Measurements from ENCODE around the gene GNAI1.

The GNAI1 gene

GRCh38 chr7:80159802-80160201 is 25.2 kb downstream of the GNAI1 start:
- TF ChIP-seq CTCF (IDR thresholded peaks at IDR 0.05; ENCODE audit: insufficient read depth, missing control alignments), result no peak
- FAIRE-seq (no peak), DNase-seq (ENCODE audit: insufficient read length, low spot score) (no peak)

GRCh38 chr7:80161466-80161865 is 26.8 kb downstream of the GNAI1 start:
- TF ChIP-seq CTCF (IDR thresholded peaks at IDR 0.05; ENCODE audit: insufficient read depth, missing control alignments), result no peak
- DNase-seq (ENCODE audit: insufficient read length, low spot score), result no peak
- FAIRE-seq, result no peak

GRCh38 chr7:80165177-80165576 is 30.5 kb downstream of the GNAI1 start:
- FAIRE-seq (no peak), DNase-seq (ENCODE audit: insufficient read length, low spot score) (no peak)
- TF ChIP-seq CTCF (IDR thresholded peaks at IDR 0.05; ENCODE audit: insufficient read depth, missing control alignments), result no peak

GRCh38 chr7:80170445-80170844 is 35.8 kb downstream of the GNAI1 start:
- TF ChIP-seq CTCF (IDR thresholded peaks at IDR 0.05; ENCODE audit: insufficient read depth, missing control alignments), result no peak
- DNase-seq (ENCODE audit: insufficient read length, low spot score) (no peak), FAIRE-seq (no peak)

- no peak for FAIRE-seq
- TF ChIP-seq CTCF (IDR thresholded peaks at IDR 0.05; ENCODE audit: insufficient read depth, missing control alignments), result no peak
- DNase-seq (ENCODE audit: insufficient read length, low spot score), result no peak
These were observed 37.8 kb downstream of the GNAI1 start for GRCh38 chr7:80172387-80172786.

GRCh38 chr7:80175744-80176143 is 41.1 kb downstream of the GNAI1 start:
- no peak for FAIRE-seq
- no peak for DNase-seq (ENCODE audit: insufficient read length, low spot score)
- no peak for TF ChIP-seq CTCF (IDR thresholded peaks at IDR 0.05; ENCODE audit: insufficient read depth, missing control alignments)

GRCh38 chr7:80181411-80181810 is 46.8 kb downstream of the GNAI1 start:
- DNase-seq (ENCODE audit: insufficient read length, low spot score) (no peak), FAIRE-seq (no peak)
- TF ChIP-seq CTCF (IDR thresholded peaks at IDR 0.05; ENCODE audit: insufficient read depth, missing control alignments), result no peak
